DOHH2 (cell line): ENCODE measurements around the gene C1S.

Experiments used
- H3F3A ChIP-seq: fragments of 200-600 bp; sonication (generic), shearing (Covaris generic); 2 replicates; pipeline ENCODE4 v1.6.0; 2016; ENCODE audit warnings: antibody characterized with exemption, mild to moderate bottlenecking; ENCODE audit not compliant: control insufficient read depth, insufficient read depth
- H3K27ac ChIP-seq: fragments of 200-600 bp; sonication (generic); 2 replicates; pipeline ENCODE4 v1.5.1; 2014; ENCODE audit warnings: low read depth, mild to moderate bottlenecking, low read length, moderate library complexity
- H3K27me3 ChIP-seq: fragments of 200-600 bp; sonication (generic); 2 replicates; pipeline ENCODE4 v1.6.1; 2014; ENCODE audit warnings: mild to moderate bottlenecking, low read length, mixed read lengths; ENCODE audit not compliant: control insufficient read depth
- H3K36me3 ChIP-seq: fragments of 200-600 bp; sonication (generic); 2 replicates; pipeline ENCODE4 v1.6.1; 2014; ENCODE audit warnings: mild to moderate bottlenecking, low read length, moderate library complexity, mixed read lengths; ENCODE audit not compliant: control insufficient read depth
- H3K4me1 ChIP-seq: fragments of 200-600 bp; sonication (generic); 2 replicates; pipeline ENCODE4 v1.6.1; 2014; ENCODE audit warnings: mild to moderate bottlenecking, low read length, mixed read lengths; ENCODE audit not compliant: control insufficient read depth
- H3K4me2 ChIP-seq: fragments of 200-600 bp; sonication (generic); 2 replicates; pipeline ENCODE4 v1.6.0; 2014; ENCODE audit warnings: mild to moderate bottlenecking, low read length, moderate library complexity
- H3K4me3 ChIP-seq: fragments of 200-600 bp; sonication (generic); 2 replicates; pipeline ENCODE4 v1.5.1; 2014; ENCODE audit warnings: mild to moderate bottlenecking, low read length, mixed read lengths
- H3K79me2 ChIP-seq: fragments of 200-600 bp; sonication (generic); 2 replicates; pipeline ENCODE4 v1.6.1; 2014; ENCODE audit warnings: mild to moderate bottlenecking, low read length, mixed read lengths; ENCODE audit not compliant: control insufficient read depth
- H3K9me2 ChIP-seq: fragments of 200-600 bp; sonication (generic); replicated peaks from 2 replicates; pipeline ENCODE4 v1.6.1; 2014; ENCODE audit warnings: mild to moderate bottlenecking, low read length, mixed read lengths; ENCODE audit not compliant: control insufficient read depth
- H3K9me3 ChIP-seq: fragments of 200-600 bp; sonication (generic); 2 replicates; pipeline ENCODE4 v1.6.1; 2014; ENCODE audit warnings: antibody characterized with exemption, low read length, mixed read lengths; ENCODE audit not compliant: control insufficient read depth, insufficient read depth
- H4K20me1 ChIP-seq: fragments of 200-600 bp; sonication (generic); 2 replicates; pipeline ENCODE4 v1.6.0; 2014; ENCODE audit warnings: low read depth, mild to moderate bottlenecking, antibody characterized with exemption, low read length, moderate library complexity; ENCODE audit not compliant: control insufficient read depth, insufficient read depth
- EZH2phosphoT487 ChIP-seq: fragments of 200-600 bp; sonication (generic); IDR thresholded peaks from 2 replicates; pipeline ENCODE4 v1.6.1; 2017; ENCODE audit warnings: borderline replicate concordance, mild to moderate bottlenecking, antibody characterized with exemption, low read length, moderate library complexity, mixed read lengths
- TF ChIP-seq, protein P1 (sequence below): fragments of 200-600 bp; sonication (generic); IDR thresholded peaks from one replicate; pipeline ENCODE4 v1.5.1; 2014; ENCODE audit warnings: antibody characterized with exemption, mild to moderate bottlenecking, low read depth, low read length; ENCODE audit not compliant: poor library complexity, severe bottlenecking

The C1S gene

DNA sequence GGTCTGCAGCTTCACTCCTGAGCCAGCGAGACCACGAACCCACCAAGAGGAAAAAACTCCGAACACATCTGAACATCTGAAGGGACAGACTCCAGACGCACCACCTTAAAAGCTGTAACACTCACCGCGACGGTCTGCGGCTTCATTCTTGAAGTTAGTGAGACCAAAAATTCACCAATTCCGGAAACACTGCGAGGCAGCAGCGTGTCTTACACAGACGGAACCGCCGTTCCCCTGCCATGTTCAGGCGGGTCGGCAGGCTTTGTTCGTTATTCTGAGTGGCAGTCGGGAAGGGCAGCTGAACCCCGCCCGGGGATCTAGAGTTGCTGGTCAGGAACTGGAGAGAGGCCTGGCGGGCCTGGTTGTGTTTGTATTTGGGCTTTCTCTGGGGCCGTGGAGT lies 21.9 kb upstream of the C1S start:
- peaks cover 19% of the 10 kb centered on the region for H3K27me3 ChIP-seq
- no peaks in the 10 kb centered on the region for H3K9me2 ChIP-seq
- H3K4me1 ChIP-seq, result 0 out of 2 replicates have a peak, but pooled peaks cover 2% of the 10 kb centered on the region
- no peaks in the 10 kb centered on the region for H3F3A ChIP-seq
- no peaks in the 10 kb centered on the region for H3K36me3 ChIP-seq
- H3K79me2 ChIP-seq, result no peaks in the 10 kb centered on the region
- TF ChIP-seq EZH2phosphoT487, result no peak
- TF ChIP-seq, protein P1, sequence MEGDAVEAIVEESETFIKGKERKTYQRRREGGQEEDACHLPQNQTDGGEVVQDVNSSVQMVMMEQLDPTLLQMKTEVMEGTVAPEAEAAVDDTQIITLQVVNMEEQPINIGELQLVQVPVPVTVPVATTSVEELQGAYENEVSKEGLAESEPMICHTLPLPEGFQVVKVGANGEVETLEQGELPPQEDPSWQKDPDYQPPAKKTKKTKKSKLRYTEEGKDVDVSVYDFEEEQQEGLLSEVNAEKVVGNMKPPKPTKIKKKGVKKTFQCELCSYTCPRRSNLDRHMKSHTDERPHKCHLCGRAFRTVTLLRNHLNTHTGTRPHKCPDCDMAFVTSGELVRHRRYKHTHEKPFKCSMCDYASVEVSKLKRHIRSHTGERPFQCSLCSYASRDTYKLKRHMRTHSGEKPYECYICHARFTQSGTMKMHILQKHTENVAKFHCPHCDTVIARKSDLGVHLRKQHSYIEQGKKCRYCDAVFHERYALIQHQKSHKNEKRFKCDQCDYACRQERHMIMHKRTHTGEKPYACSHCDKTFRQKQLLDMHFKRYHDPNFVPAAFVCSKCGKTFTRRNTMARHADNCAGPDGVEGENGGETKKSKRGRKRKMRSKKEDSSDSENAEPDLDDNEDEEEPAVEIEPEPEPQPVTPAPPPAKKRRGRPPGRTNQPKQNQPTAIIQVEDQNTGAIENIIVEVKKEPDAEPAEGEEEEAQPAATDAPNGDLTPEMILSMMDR, result no peak
- no peaks in the 10 kb centered on the region; the same call in 1 of the 2 replicates for H4K20me1 ChIP-seq
- H3K27ac ChIP-seq, result no peak overlapping the region
- no peak overlapping the region for H3K4me2 ChIP-seq
- H3K9me3 ChIP-seq, result no peaks in the 10 kb centered on the region
- H3K4me3 ChIP-seq, result no peak overlapping the region

DNA sequence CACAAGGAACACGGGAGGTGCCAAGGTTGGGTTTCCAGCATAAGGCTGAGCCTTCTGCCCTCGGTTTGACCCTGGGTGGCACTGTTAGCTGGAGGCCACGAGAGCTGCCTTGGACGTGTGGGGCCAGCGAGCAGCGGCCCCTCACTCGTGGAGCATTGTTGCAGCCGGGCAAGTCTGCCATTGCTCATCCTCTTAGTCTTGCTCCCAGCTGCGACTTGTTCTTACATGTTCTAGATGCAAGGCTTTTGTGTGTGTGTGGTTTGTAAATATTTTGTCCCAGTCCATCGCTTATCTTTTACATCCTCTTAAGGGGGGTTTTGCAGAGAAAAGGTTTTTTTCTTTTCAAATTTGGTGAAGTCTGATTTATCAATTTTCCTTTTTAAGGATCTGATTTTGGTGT lies 21.1 kb upstream of the C1S start:
- H3K4me3 ChIP-seq, result no peak overlapping the region
- H3K79me2 ChIP-seq, result no peaks in the 10 kb centered on the region
- TF ChIP-seq EZH2phosphoT487, result no peak
- TF ChIP-seq, protein P1, result no peak
- no peaks in the 10 kb centered on the region for H3K9me3 ChIP-seq
- no peak overlapping the region for H3K4me2 ChIP-seq
- H3K27ac ChIP-seq, result no peak overlapping the region
- peaks cover 21% of the 10 kb centered on the region for H3K27me3 ChIP-seq
- H3F3A ChIP-seq, result no peaks in the 10 kb centered on the region
- no peaks in the 10 kb centered on the region for H3K36me3 ChIP-seq
- 0 out of 2 replicates have a peak, but pooled peaks cover 2% of the 10 kb centered on the region for H3K4me1 ChIP-seq
- H3K9me2 ChIP-seq, result no peaks in the 10 kb centered on the region
- no peaks in the 10 kb centered on the region; the same call in 1 of the 2 replicates for H4K20me1 ChIP-seq

DNA sequence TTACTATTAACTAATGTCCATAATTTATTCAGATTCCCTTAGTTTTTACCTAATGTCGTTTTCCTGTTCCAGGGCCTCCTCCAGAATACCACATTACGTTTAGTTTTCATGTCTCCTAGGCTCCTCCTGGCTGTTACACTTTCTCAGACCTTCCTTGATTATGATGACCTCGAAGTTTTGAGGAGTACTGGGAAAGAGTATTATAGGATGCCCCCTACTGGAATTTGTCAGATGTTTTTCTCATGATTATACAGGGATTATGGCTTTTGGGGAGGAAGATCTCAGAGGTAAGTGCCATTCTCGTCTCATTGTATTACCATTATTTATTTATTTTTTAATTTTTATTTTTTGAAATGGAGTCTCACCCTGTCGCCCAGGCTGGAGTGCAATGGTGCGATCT lies 17.7 kb upstream of the C1S start:
- no peaks in the 10 kb centered on the region for H3K9me3 ChIP-seq
- H3K27ac ChIP-seq, result no peak overlapping the region
- H3K4me1 ChIP-seq, result peaks cover 8% of the 10 kb centered on the region; the same call in 1 of the 2 replicates
- no peaks in the 10 kb centered on the region for H3K79me2 ChIP-seq
- H3K36me3 ChIP-seq, result no peaks in the 10 kb centered on the region
- no peaks in the 10 kb centered on the region; the same call in 1 of the 2 replicates for H4K20me1 ChIP-seq
- TF ChIP-seq EZH2phosphoT487, result no peak
- TF ChIP-seq, protein P1, result peak; percentile 52
- H3F3A ChIP-seq, result 0 out of 2 replicates have a peak, but pooled peaks cover 4% of the 10 kb centered on the region
- H3K4me3 ChIP-seq, result no peak overlapping the region
- no peak overlapping the region for H3K4me2 ChIP-seq
- peaks cover 34% of the 10 kb centered on the region for H3K27me3 ChIP-seq
- no peaks in the 10 kb centered on the region for H3K9me2 ChIP-seq
